OCI-LY3 (cell line): ENCODE data around the gene TENT4B.

Experiments used
- CTCF ChIP-seq: fragments of 200-600, 300-600 bp; sonication (generic); IDR thresholded peaks from 2 replicates; pipeline ENCODE4 v1.5.1; 2014; ENCODE audit warnings: antibody characterized with exemption, low read length, low read depth
- EZH2phosphoT487 ChIP-seq: fragments of 200-600 bp; shearing (Covaris generic); IDR thresholded peaks from 2 replicates; pipeline ENCODE4 v1.6.1; 2018; ENCODE audit warnings: antibody characterized with exemption, mixed run types, low read depth

- TF ChIP-seq EZH2phosphoT487 (no peak), CTCF (no peak)
These were observed 19.3 kb downstream of the TENT4B start for GRCh38 chr16:50172195-50172922.
